Head of caudate nucleus (tissue), 42 donors: ENCODE measurements around the gene NCBP2.
A peak's percentile ranks its signal among the peaks of the same experiment; 100 is the strongest.

Experiments used
- DNase-seq, 42 donors: peaks; one replicate each; pipeline versions ENCODE4 v3.0.0 to v3.0.0-alpha.2; 2020 to 2021; ENCODE audit warnings: mixed read lengths in 7 of 42
- intact Hi-C: fragments of 100-400 bp; cut with DNase I; formaldehyde crosslinking; loops from one replicate; pipeline ENCODE4 v1.15.0; 2022

Gene NCBP2

GRCh38 chr3:196942226-196942914, at the start of gene NCBP2:
NCBP2 (minus strand) TSS chr3:196942528; CDS start chr3:196942503, 25 bp downstream.
- intact Hi-C loops, result loop anchor here (1.0 to 5.0 kb wide), 2 partner anchors 75 to 205 kb away; partner anchors contain the start of genes PAK2 and SENP5
- peak; percentile 90 to 99 (median 97) for DNase-seq

GRCh38 chr3:196991581-196992460, 49.5 kb upstream of the NCBP2 start:
- DNase-seq, result peak in 4 of 42 donors; percentile 12 to 49 (median 34)
- intact Hi-C loops, result no loop called here

- DNase-seq, result no peak
- intact Hi-C loops, result no loop called here
These were observed 48.3 kb upstream of the NCBP2 start for GRCh38 chr3:196990601-196991007.

GRCh38 chr3:196989721-196990262, 47.5 kb upstream of the NCBP2 start:
- DNase-seq, result no peak
- intact Hi-C loops, result no loop called here

GRCh38 chr3:196988241-196989029, 46.1 kb upstream of the NCBP2 start:
- DNase-seq, result peak in 1 of 42 donors; percentile 18
- intact Hi-C loops, result no loop called here

GRCh38 chr3:196987022-196987421, 44.7 kb upstream of the NCBP2 start:
- DNase-seq, result no peak
- intact Hi-C loops, result no loop called here

GRCh38 chr3:196985954-196986885, 43.9 kb upstream of the NCBP2 start:
- DNase-seq, result no peak
- intact Hi-C loops, result no loop called here

- intact Hi-C loops, result no loop called here
- peak in 1 of 42 donors; percentile 23 for DNase-seq
These were observed 43.0 kb upstream of the NCBP2 start for GRCh38 chr3:196985298-196985697.

- no peak for DNase-seq
- intact Hi-C loops, result no loop called here
These were observed 40.9 kb upstream of the NCBP2 start for GRCh38 chr3:196983186-196983585.

- intact Hi-C loops, result no loop called here
- peak in 1 of 42 donors; percentile 13 for DNase-seq
These were observed 39.3 kb upstream of the NCBP2 start for GRCh38 chr3:196981657-196982056.

- DNase-seq, result no peak
- intact Hi-C loops, result no loop called here
These were observed 37.2 kb upstream of the NCBP2 start for GRCh38 chr3:196979545-196979944.

GRCh38 chr3:196976941-196977340, 34.6 kb upstream of the NCBP2 start:
- no peak for DNase-seq
- intact Hi-C loops, result no loop called here

- intact Hi-C loops, result no loop called here
- no peak for DNase-seq
These were observed 33.0 kb upstream of the NCBP2 start for GRCh38 chr3:196975349-196975748.

GRCh38 chr3:196974661-196975060, 32.3 kb upstream of the NCBP2 start:
- intact Hi-C loops, result no loop called here
- no peak for DNase-seq

GRCh38 chr3:196971094-196971698, 28.9 kb upstream of the NCBP2 start:
- DNase-seq, result no peak
- intact Hi-C loops, result no loop called here

GRCh38 chr3:196970547-196971093, 28.3 kb upstream of the NCBP2 start:
- DNase-seq, result peak in 1 of 42 donors; percentile 42
- intact Hi-C loops, result no loop called here
